Measurements from ENCODE around the gene PSMD13.
"Not testable (repeated sequence)": the region's sequence is repeated elsewhere in the genome, so short reads cannot be mapped to it uniquely, and the experiment has no call there.

The PSMD13 gene

DNA sequence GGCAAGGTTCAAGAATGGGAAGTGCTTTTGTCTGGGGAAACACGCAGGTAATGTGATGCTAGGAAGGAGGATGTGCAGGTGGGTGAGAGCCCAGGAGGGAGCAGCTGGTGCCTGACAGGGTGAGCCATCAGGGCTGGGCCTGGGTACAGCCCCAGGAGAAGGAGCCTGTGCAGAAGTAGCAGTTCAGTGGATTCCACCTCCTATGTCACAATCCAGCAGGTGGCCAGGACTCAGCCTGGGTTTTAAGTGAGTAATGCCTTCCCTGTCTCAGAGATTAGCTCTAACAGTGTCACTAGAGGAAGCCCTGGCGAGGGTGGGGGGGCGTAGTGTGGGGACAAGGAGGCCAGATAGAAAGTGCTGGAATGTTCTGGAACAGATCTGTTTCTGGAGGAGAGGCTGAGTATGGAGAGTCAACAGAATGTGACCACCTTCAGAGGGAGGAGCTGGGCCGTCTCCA, 21.2 kb upstream of the PSMD13 start:
- no peak for DNase-seq (ENCODE audit: extremely low spot score, insufficient read length, low read depth)
- no peak for FAIRE-seq

DNA sequence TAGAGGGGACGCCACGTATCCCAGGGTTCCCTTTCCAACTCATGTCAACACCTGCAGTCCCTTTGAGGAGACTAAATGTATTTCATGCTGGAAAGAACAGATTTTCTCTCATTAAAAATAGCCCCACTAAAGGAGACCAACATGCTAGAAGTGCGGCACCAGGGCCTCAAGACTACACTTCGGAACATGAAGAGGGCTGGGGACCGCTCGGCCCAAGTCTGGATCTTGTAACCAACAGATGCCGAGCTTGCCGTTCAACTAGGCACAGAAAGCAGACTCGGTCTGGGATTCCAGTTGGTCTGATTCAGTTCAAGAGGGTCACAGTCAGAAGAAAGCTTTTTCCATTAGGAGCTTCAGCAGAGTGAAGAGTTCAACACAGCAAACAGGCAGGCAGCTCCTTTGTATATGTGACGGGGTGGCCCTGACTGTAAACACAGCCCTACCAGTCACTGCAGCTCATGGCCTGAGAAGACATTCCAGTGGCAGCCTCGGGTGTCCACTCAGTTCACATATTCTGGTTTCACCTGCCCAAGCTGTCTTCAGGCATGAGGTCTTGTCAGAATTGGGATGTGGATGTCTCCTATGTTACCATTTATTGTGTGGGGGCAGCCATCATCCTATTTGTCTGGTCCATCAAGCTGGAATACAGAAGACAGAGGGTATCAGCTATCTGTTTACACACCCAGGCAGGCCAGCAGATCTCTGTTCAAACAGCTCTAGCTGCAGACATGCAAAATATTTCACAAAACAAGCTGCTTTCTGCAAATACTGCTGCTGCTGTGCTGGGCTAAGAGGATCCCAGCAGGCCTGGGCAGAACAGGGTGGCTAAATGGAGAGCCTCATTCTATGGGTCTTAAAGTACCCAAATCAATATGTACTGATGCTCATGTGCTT, 20.4 kb upstream of the PSMD13 start:
- no peak for FAIRE-seq
- no peak for DNase-seq (ENCODE audit: extremely low spot score, insufficient read length, low read depth)

DNA sequence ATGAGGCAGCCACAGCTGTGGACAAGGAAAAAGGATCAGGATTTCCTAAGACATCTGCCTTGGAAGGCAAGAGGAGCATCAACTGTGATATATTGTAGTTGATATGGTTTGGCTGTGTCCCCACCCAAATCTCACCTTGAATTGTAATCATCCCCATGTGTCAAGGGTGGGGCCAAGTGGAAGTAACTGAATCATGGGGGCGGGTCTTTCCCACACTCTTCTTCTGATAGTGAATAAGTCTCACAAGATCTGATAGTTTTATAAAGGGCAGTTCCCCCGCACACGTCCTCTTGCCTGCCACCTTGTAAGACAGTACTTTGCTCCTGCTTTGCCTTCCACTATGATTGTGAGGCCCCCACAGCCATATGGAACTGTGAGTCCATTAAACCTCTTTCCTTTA, 19.1 kb upstream of the PSMD13 start:
- DNase-seq (ENCODE audit: extremely low spot score, insufficient read length, low read depth) (no peak), FAIRE-seq (no peak)

DNA sequence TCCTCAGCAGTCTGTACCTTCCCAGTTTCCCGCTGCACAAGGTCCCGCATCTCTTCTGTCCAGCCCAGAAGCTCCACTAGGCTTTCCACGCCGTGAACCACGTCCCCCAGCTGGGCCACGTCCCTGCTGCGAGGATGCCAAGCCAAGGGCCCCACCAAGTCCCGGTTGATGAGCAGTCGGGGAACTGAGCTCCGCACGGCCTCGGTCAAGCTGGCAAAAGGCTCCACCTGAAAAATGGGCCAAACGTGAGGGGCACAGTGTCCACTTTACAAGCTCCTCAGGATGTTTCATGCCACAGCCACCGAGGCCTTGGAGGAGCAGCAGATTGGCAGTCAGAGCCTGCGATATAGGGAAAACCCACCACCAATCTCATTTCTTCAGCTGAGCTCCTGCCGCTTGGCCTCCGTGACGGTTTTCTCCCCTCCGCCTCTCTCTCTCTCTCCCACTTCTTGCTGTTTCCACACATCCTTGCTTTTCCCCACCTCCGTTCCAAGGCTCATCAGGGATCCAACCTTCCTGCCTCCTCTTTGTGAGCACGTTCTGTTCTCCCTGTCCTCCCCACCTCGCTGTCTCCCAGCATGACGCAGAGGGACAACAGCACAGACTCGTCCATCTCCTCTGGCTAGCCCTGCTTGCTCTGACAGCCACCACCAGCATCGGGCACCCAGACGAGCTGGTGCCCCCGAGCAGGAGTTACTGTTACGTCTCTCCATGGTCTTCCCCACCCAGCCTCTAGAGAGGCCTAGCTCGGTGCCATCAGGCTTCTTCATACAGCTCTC, 17.8 kb upstream of the PSMD13 start:
- no peak for FAIRE-seq
- no peak for DNase-seq (ENCODE audit: extremely low spot score, insufficient read length, low read depth)

DNA sequence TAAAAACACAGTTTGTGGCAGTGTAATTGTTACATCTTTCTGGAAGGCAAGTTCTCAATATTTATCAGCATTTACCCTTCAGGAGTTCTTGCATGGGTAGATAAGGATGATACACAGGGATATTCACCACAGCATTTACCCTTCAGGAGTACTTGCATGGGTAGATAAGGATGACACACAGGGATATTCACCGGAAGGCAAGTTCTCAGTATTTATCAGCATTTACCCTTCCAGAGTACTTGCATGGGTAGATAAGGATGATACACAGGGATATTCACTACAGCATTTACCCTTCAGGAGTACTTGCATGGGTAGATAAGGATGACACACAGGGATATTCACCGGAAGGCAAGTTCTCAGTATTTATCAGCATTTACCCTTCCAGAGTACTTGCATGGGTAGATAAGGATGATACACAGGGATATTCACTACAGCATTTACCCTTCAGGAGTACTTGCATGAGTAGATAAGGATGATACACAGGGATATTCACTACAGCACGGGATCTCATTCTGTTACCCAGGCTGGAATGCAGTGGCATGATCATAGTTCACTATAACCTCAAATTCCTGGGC, 16.0 kb upstream of the PSMD13 start:
- DNase-seq (ENCODE audit: extremely low spot score, insufficient read length, low read depth); FAIRE-seq: not testable (repeated sequence)

DNA sequence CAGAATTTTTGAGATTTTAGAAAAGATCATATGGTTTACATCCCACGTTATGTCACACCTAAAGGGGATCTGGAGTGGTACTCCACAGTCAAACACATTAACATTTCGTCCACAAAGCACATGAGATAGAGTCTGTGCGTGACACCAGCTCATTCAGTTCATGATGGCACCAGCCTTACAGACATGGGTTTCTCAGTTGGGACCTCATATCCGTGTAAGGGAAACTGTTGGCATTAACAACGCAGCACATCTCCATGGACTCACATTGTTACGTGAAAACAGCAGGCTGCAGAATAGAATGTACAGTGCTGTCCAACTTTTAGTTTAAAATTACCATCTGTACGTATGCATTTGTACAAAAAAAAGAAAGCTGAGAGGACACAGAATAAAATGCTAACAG, 15.2 kb upstream of the PSMD13 start:
- FAIRE-seq, result no peak
- no peak for DNase-seq (ENCODE audit: extremely low spot score, insufficient read length, low read depth)

DNA sequence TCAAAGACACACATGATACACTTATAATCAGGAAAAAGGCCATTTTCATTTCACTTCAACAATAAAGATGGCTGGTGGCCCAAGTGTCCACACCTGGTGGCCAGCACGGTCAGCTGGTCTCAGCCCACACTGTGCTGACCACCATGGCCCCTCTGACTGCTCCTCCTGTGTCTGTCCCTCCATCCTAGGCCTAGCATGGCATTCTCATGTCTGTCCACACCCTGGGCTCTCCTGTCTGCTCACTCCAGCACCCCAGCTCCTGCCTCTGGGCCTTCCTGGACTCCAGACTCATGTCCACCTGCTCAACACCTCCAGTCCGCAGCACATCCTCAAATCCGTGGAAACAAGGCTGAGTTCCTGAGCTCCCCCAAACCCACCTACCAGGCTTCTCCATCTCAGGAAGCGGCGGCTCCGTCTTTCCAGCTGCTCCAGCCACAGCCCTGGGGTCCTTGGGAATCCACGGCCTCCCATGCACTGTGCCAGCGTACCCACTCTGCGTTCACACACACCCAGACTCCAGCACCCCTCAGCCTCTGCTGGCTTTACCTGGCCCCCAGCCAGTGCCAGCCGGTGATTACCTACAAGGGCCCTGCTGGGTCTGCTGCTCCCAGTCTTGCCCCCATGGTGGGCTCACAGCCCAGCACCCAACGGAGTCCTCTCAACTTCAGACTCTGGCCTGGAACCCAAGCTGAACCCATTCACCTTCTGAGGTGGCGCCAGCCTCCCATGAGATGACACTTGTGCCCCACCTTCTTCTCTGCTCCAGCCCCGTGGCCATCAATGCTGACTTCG, 14.6 kb upstream of the PSMD13 start:
- DNase-seq (ENCODE audit: extremely low spot score, insufficient read length, low read depth) (no peak), FAIRE-seq (no peak)

DNA sequence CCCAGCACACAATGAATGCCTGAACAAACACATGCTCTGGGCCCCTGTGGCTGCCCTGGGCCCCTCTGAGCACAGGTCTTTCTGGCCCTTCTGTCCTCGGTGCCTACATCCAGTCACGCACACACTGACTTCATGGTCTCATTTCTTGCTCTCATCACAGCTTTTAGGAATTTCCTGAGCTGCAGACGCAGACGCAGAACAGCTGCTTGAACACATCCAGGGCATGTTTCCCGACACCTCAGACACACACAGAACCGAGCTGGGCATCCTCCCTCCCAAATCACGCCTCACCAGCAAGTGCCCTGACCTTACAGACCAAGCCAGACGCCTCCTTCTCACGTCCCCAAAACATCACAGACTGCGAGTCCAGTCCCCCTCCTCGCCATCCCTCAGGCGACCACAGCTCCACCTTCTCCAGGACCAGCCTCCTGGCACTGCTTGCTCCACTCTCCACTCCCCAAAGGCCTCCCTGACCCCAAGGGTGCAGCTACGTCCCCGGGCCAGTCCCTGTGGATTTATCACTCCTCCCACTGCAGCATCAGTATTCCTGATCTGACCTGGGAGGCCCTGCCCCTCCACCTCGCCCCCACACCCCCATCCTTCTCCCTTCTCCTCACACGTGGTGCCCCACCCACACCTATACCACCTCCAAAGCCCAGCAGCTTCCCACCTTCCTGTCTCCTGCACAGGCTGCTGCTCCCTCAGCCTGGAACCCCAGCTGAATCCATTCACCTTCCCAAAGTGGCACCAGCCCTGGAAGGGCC, 13.6 kb upstream of the PSMD13 start:
- DNase-seq (ENCODE audit: extremely low spot score, insufficient read length, low read depth) (no peak), FAIRE-seq (no peak)

DNA sequence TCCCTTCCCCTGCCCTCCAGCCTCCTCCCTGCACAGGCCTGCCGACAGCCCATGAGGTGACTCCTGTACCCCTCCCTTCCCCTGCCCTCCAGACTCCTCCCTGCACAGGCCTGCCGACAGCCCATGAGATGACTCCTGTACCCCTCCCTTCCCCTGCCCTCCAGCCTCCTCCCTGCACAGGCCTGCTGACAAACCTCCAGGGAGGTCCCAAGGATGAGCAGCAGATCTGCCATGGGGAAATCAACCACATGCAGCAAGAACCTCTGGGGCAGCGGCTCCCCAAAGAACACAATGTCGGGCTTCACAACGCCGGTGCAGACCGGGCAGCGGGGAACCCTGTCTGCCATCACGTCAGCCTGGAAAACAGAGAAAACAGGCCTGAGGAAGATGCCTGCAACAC, 12.9 kb upstream of the PSMD13 start:
- DNase-seq (ENCODE audit: extremely low spot score, insufficient read length, low read depth) (no peak), FAIRE-seq (no peak)

DNA sequence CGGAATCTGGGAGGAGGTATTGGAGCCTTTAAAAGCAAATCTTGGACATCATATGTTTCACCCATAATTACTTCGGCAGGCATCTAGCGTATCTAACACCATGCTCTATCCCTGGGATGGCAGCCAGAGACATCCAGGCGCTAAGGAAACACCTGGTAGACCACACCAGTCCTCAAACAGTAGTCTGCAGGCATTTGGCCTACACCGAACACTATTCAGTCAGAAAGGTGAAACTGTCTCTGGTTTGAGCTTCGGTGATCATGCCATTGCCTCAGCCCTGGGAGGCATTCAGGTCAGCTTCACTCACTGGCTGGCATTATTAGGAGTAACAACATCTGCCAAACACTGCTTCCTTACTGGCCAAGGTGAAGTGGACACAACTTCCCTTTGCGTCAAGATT, 12.4 kb upstream of the PSMD13 start:
- FAIRE-seq (no peak), DNase-seq (ENCODE audit: extremely low spot score, insufficient read length, low read depth) (no peak)

DNA sequence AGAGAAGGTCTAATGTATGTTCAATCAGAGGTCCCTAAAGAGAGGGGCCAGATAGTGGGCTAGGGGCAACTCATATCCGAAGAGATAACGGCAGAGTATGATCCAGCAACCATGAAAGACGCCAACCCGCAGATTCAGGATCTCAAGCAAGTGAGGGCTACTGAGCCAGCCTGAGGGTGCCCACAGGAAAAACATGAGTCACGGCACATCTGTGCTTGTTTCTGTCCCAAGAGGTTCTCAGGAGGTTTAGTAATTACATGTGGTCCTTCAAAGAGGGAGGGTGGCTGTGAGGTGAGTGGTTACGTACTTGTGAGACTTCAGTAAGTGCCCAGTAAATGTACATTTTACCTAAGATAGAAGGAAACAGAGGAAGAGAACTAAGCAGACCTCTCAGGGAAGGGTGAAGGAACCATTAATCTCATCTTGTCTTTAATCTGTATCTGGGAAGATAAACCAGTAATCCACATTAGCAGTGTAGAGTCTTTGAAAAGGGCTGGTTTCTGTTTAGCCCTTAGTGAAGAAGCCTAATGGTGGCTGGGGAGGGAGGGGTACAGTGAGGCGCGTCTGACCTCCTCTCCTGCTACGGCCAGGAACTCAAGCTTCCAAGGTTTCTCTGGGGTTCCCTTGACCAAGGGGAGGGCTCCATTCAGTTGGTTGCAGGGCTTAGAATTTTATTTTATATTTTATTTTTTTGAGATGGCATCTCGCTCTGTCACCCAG, 10.9 kb upstream of the PSMD13 start:
- peak; percentile 52 for FAIRE-seq
- DNase-seq (ENCODE audit: extremely low spot score, insufficient read length, low read depth), result no peak

DNA sequence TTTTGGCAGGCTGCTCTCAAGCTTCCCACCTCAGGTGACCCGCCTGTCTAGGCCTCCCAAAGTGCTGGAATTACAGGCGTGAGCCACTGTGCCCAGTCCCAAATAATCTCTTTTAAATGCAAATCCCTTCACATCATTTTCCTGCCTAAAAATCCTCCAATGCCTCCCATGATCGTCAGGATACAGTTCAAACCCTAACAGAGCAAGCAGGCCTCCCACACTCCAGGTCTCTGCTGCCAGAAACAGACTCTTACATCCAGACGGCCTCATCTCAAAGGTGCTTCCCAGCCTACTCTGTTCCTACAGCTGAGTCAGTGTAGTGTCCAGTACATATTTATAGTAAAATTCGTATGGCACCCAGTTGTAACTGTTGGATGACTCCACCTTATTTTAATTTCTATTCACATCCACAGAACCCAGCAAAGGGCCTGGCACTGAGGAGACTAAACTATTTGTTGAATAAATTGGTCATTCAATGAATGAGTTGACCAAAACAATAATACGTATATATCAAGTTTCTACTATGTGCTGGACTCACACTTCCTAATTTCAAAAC, 8.9 kb upstream of the PSMD13 start:
- DNase-seq (ENCODE audit: extremely low spot score, insufficient read length, low read depth), result no peak
- FAIRE-seq, result no peak

DNA sequence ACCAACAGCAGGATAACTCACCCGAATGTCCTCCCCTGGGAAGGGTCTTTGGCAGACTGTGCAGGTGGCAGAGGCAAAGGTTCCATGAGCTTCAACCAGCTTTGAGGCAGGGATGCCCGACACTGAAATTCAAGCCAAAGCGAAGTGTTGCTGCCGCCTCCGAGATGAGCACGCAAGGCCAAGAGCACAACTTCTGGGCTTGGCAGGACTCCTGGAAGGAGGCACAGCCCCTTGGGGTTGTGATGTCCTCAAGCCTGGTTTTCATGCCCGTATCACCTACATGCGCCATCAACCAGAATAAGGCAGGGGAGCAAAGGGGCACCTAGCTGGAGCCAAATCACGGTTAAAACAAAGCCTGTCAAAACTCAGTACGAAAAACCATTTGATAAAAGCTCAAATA, 6.3 kb upstream of the PSMD13 start:
- no peak for FAIRE-seq
- DNase-seq (ENCODE audit: extremely low spot score, insufficient read length, low read depth), result no peak

DNA sequence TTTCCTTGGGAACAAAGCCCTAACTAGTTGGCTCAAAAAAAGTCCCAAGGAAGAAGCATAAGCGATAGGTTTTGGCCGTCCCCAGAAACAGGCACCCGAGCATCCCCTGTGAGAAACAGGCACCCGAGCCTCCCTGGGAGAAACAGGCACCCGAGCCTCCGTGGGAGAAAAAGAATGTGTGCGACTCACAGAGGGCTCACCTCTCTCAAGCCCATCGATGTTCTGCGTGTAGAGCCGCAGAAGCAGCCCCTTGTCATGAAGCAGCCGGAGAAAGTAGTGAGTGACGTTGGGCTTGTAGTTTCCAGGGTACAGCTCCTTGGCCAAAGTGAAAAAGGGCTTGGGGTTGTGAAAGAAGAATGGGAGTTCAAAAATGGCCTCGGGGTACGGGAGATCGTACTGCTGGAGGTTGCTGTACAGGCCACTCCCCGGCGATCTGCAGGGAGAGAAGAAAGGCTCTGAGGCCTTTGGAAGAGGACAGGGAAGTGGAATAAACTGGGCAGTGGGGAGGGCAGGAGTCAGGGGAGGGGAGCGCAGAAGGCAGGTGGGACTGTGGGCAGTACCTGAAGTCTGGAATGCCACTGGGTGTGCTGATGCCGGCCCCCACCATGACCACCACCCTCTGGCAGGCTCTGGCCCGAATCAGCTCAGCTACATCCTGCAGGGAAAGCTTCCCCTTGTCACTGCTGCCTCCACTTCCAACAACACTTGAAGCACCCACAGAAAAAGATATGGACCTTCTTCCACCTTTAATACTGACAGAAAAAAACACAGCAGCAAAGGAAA, 3.8 kb upstream of the PSMD13 start:
- FAIRE-seq, result no peak

DNA sequence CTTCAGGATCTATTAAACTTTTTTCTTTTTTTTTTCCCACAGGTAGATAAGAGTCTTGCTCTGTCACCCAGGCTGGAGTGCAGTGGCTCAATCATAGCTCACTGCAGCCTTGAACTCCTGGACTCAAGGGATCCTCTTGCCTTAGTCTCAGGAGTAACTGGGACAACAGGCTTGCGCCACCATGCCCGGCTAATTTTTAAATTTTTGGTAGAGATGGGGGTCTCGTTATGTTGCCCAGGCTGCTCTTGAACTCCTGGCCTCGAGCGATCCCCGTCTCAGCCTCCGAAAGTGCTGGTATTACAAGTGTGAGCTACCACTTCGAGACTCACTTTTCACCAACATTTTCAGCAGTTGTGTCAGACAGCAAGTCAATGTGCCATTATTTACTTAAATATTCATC, 1.6 kb upstream of the PSMD13 start:
- no peak for FAIRE-seq
- DNase-seq (ENCODE audit: extremely low spot score, insufficient read length, low read depth), result no peak

More for the DNA sequence above, 3.8 kb upstream of the PSMD13 start:
- no peak for DNase-seq (ENCODE audit: extremely low spot score, insufficient read length, low read depth)

DNA sequence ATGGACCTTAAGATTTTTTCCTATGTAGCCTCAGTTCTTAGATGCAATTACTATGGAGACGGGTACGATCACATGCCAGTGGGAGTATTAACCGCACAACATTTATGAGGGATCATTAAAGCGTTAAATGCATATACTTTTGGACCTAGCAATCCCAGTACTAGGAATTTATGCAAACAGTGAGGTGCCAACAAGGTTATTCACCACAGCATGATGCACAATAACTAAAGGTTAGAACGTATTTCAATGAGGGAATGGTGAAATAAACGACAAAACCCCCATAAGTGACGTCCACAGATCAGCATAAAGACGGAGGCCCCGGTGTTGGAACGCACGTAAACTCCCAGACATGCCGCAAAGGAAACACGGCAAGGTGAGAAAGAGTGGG, 1.2 kb upstream of the PSMD13 start:
- no peak for FAIRE-seq

DNA sequence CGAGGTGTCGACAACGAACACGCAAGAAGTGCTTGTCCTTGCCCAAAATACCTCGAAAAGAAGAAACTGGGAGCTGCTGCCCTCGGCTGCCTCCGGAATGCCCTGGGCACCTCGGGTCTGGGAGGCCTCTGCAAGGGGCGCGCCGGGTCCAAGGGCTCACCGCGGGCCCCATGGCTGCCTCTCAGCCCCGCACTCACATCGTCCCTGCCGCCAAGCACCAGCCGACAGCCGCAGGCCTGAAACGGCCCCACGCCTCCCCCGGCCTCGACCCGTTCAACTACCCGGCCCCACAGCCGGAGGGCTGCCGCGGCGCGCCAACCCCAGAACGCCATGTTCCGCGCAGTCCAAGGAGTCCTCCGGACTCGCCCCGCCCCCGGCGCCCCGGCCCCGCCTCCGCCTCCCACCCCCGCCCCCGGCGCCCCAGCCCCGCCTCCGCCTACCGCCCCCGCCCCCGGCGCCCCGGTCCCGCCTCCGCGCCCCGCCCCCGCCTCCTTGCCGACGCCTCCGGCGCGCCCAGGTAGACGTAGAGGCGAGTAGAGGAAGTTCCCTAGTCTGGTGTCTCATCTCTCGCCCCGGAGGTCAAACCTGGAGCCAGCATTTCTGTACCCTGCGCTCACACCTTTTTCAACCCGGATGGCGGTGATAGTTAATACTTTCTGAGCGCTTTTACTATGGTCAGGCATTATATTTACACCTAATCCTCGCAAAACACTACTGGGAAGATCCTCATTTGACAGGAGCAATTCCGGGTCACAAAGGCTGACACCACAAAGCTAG, 591 bp upstream of the PSMD13 start, which contains the start of gene SIRT3:
Gene SIRT3 (minus strand): TSS at position 346 of the 777 bp plus-strand sequence. CDS start 14 bp downstream, at position 332.
- peak; percentile 96 for DNase-seq (ENCODE audit: extremely low spot score, insufficient read length, low read depth)
- peak; percentile 80 for FAIRE-seq

More for the DNA sequence above, 1.2 kb upstream of the PSMD13 start:
- no peak for DNase-seq (ENCODE audit: extremely low spot score, insufficient read length, low read depth)

All from GM18507 (cell line).